ENCODE results near the gene TCF4. TPM values are rescaled to one million over a fixed set of nuclear protein-coding genes. Genes with fewer than 3 reads are reported as not detected.

Gene TCF4
- total RNA-seq, 1 experiment from 2014 or later = 0.42 TPM

GRCh38 chr18:55439056-55439455 is 148.9 kb downstream of the TCF4 start:
- no peaks in the 10 kb centered on the region for H3K36me3 ChIP-seq (ENCODE audit: control insufficient read depth in 1 of 2, insufficient read depth in 2 of 2, low read length in 2 of 2)
- no peak overlapping the region for H3K4me3 ChIP-seq (replicated peaks in 1 of 2; ENCODE audit: low read depth in 1 of 2, low read length in 2 of 2)
- no peak overlapping the region for H3K9ac ChIP-seq (ENCODE audit: low read length)
- H2AFZ ChIP-seq (ENCODE audit: low read depth, low read length, poor library complexity, severe bottlenecking) = no peak overlapping the region
- no peak for TF ChIP-seq ZBTB33 (IDR thresholded peaks at IDR 0.05; ENCODE audit: extremely low read depth, insufficient replicate concordance, low read length)
- no peak for TF ChIP-seq ZFX (IDR thresholded peaks at IDR 0.05)
- no peak for TF ChIP-seq EGR1 (IDR thresholded peaks at IDR 0.05; ENCODE audit: low read depth)
- no peak for TF ChIP-seq CTCF (IDR thresholded peaks at IDR 0.05 in 2 of 3, conservative IDR thresholded peaks at IDR 0.05 in 1 of 3; ENCODE audit: borderline replicate concordance in 1 of 3, insufficient read depth in 1 of 3, low read depth in 2 of 3, low read length in 2 of 3)
- no peak for TF ChIP-seq CEBPB (IDR thresholded peaks at IDR 0.05; ENCODE audit: low read depth)
- TF ChIP-seq YY1 (IDR thresholded peaks at IDR 0.05; ENCODE audit: extremely low read depth, insufficient replicate concordance, low read depth, low read length) = no peak
- no peak for TF ChIP-seq TCF7L2 (IDR thresholded peaks at IDR 0.05; ENCODE audit: borderline replicate concordance, extremely low read depth, insufficient read depth, insufficient read length)
- no peak for TF ChIP-seq SP1 (IDR thresholded peaks at IDR 0.05; ENCODE audit: low read depth)
- TF ChIP-seq JUND (IDR thresholded peaks at IDR 0.05) = no peak
- no peak for TF ChIP-seq RAD21 (IDR thresholded peaks at IDR 0.05; ENCODE audit: low read depth)
- TF ChIP-seq ATF3 (IDR thresholded peaks at IDR 0.05) = no peak
- no peak overlapping the region for H3K4me2 ChIP-seq (ENCODE audit: low read length)
- no peaks in the 10 kb centered on the region for H4K20me1 ChIP-seq (ENCODE audit: insufficient read depth)
- BruUV-seq (replicated peaks) = no TSS peak
- no peaks in the 10 kb centered on the region for H3K9me2 ChIP-seq (ENCODE audit: insufficient read depth)
- no peaks in the 10 kb centered on the region for H3K27me3 ChIP-seq (ENCODE audit: insufficient read depth, low read length)
- DNase-seq (ENCODE audit: low read depth, low spot score) (no peak), ATAC-seq (no peak)
- peaks cover 0 to 9% of the 10 kb centered on the region in 2 experiments; a peak in 2 of 4 replicates for H3K9me3 ChIP-seq (ENCODE audit: control insufficient read depth in 1 of 2, insufficient read depth in 1 of 2, low read depth in 1 of 2, low read length in 2 of 2)
- ChIA-PET RAD21 (ENCODE audit: low non-redundant PET in 1 of 2, low total read pairs in 2 of 2, uncharacterized antibody in 2 of 2, unreplicated experiment in 2 of 2) (no interaction called here), POLR2A (no interaction called here), CTCF (no interaction called here)
- no peak overlapping the region for H3K27ac ChIP-seq (ENCODE audit: low read depth, low read length)
- no peaks in the 10 kb centered on the region for H3K79me2 ChIP-seq (ENCODE audit: insufficient read depth, low read length)
- no peaks in the 10 kb centered on the region for H3K4me1 ChIP-seq (ENCODE audit: control insufficient read depth in 1 of 2, insufficient read depth in 2 of 2, low read length in 2 of 2)
- intact Hi-C loops (cut with micrococcal nuclease) = no loop called here
